ENCODE measurements around the gene REXO4. TPM values are rescaled to one million over a fixed set of nuclear protein-coding genes. Genes with fewer than 3 reads are reported as not detected.

REXO4 gene
- total RNA-seq, 1 donor from 2014 or later, result 29.4 TPM

DNA sequence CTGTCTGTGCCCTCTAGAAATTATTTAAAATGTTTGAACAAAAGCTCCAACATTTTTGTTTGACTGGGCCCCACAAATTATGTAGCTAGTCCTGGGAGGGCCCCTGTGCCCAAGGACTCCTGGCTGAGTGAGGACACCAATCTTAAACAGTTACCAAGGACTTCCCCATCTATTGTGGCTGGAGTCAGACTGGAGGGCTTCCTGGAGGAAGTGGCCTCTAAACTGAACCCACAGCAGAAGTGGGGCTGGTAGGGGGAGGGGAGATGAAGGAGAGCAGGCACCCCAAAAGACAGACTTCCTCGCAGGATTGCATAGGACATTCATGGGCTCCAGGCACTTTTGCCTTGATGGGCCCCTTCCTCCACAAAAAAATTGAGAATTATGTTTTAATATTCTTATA lies 12.4 kb upstream of the REXO4 start:
- no peaks in the 10 kb centered on the region for H3K9me3 ChIP-seq
- TF ChIP-seq, protein P1, sequence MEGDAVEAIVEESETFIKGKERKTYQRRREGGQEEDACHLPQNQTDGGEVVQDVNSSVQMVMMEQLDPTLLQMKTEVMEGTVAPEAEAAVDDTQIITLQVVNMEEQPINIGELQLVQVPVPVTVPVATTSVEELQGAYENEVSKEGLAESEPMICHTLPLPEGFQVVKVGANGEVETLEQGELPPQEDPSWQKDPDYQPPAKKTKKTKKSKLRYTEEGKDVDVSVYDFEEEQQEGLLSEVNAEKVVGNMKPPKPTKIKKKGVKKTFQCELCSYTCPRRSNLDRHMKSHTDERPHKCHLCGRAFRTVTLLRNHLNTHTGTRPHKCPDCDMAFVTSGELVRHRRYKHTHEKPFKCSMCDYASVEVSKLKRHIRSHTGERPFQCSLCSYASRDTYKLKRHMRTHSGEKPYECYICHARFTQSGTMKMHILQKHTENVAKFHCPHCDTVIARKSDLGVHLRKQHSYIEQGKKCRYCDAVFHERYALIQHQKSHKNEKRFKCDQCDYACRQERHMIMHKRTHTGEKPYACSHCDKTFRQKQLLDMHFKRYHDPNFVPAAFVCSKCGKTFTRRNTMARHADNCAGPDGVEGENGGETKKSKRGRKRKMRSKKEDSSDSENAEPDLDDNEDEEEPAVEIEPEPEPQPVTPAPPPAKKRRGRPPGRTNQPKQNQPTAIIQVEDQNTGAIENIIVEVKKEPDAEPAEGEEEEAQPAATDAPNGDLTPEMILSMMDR (IDR thresholded peaks at IDR 0.05), result no peak
- peaks cover 7% of the 10 kb centered on the region for H3K27me3 ChIP-seq
- no peak overlapping the region for H3K4me3 ChIP-seq
- no peaks in the 10 kb centered on the region for H3K36me3 ChIP-seq
- no peak for DNase-seq (ENCODE audit: low spot score in 2 of 2)
- H3K4me1 ChIP-seq, result no peaks in the 10 kb centered on the region
- H3K27ac ChIP-seq, result no peak overlapping the region
- intact Hi-C loops (cut with DNase I), result no loop called here

DNA sequence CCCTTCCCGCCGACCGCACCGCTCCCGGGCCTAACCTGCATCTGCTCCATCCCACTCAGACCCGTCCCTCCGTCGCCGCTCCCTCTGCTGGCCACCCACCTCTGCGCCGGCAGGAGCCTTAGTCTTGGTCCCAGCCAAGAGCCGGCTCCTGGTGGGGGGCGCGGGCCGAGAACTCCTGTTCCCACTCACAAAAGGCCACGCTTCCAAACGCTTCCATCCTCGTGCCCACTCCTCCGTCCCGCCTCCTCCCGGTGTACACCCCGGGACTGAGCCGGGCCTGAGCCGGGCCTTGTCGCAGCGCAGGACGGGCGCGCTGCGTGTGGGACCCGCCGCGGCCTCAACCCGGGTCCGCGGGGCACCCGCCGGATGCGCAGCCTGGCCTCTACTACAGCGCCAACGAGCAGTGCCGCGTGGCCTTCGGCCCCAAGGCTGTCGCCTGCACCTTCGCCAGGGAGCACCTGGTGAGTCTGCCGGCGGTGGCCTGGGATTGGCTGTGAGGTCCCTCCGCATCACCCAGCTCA lies 11.9 kb upstream of the REXO4 start:
- TF ChIP-seq, protein P1 (IDR thresholded peaks at IDR 0.05), result peak in 1 of 3 experiments; percentile 34
- DNase-seq (ENCODE audit: low spot score in 2 of 2), result no peak
- Histone ChIP-seq H3K36me3 (no peaks in the 10 kb centered on the region), H3K4me3 (no peak overlapping the region), H3K9me3 (no peaks in the 10 kb centered on the region), H3K27me3 (peaks cover 7% of the 10 kb centered on the region), H3K27ac (no peak overlapping the region), H3K4me1 (no peaks in the 10 kb centered on the region)
- intact Hi-C loops (cut with DNase I), result no loop called here

DNA sequence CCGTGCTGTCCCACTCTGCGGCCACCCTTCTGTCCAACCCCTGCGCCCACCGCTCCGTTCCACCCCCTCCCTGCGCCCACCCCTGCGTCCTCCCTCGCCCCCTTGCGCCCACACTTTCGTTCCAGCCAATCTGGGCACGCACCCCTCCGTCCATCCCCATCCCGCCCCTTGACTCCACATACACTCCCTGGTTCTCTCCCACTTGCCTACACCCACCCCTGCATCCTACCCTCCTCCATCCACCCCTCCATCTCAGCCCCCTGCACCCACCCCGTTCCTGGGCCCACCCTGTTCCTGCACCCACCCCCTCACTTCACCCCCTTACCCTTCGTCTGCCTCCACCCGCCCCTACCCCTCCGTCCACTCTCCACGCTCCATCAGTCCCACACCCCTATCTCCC lies 11.4 kb upstream of the REXO4 start:
- H3K4me1 ChIP-seq, result no peaks in the 10 kb centered on the region
- peaks cover 7% of the 10 kb centered on the region for H3K27me3 ChIP-seq
- H3K4me3 ChIP-seq, result peak overlapping the region in 1 of 2 donors; percentile 58
- DNase-seq (ENCODE audit: low spot score in 2 of 2), result no peak
- no peak overlapping the region for H3K27ac ChIP-seq
- TF ChIP-seq, protein P1 (IDR thresholded peaks at IDR 0.05), result no peak
- intact Hi-C loops (cut with DNase I), result no loop called here
- H3K9me3 ChIP-seq, result no peaks in the 10 kb centered on the region
- no peaks in the 10 kb centered on the region for H3K36me3 ChIP-seq

DNA sequence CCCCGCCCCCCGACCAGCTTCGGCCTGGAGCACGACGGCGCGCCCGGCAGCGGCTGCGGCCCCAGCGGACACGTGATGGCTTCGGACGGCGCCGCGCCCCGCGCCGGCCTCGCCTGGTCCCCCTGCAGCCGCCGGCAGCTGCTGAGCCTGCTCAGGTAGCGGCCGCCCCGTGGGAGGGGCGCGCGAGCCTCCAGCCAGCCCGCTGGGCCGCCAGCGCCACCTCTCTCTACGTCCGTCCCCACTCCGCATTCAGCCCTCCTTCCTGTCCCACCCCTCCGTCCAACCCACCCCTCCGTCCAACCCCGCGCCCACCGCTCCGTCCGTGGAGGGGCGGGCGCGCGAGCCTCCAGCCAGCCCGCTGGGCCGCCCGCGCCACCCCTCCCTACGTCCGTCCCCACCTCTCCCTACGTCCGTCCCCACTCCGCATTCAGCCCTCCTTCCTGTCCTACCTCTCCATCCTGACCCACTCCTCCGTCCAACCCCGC lies 10.8 kb upstream of the REXO4 start:
- Histone ChIP-seq H3K4me1 (no peaks in the 10 kb centered on the region), H3K9me3 (no peaks in the 10 kb centered on the region), H3K27ac (no peak overlapping the region), H3K27me3 (peaks cover 7% of the 10 kb centered on the region), H3K4me3 (peak overlapping the region; percentile 30 to 58), H3K36me3 (no peaks in the 10 kb centered on the region)
- DNase-seq (ENCODE audit: low spot score in 2 of 2), result no peak
- intact Hi-C loops (cut with DNase I), result no loop called here
- TF ChIP-seq, protein P1 (IDR thresholded peaks at IDR 0.05), result no peak

DNA sequence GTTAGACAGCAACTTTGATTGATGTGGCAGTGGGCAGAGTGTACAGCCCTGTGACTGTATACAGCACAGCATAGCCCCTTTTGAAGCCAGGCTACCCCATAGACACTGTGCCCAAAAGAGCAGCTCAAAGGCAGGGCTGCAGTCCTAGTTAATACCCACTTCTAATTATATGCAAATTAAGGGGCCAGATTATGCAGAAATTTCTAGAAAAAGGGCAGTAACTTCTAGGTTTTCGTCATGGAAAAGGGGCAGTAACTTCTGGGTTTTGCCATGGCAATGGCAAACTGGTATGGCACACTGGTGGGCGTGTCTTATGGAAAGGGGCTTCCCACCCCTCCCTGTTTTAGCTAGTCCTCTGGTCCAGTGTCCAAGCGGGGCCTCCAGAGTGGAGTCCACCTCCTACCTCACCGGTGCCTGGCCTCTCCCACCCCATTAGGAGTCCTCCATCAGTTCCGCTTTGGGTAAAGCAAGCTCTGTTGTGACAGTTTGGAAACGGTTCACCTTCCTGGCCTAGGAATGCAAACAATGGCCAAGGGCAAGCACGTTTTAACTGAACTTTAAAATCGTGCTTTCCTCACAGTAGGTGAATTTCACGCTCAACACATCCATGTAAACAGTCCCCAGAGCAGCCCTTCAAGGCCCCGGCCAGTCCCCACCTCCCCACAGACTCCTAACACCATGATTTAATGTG lies 10.0 kb upstream of the REXO4 start:
- intact Hi-C loops (cut with DNase I), result no loop called here

More for the DNA sequence above, 10.0 kb upstream of the REXO4 start:
- TF ChIP-seq, protein P1 (IDR thresholded peaks at IDR 0.05), result no peak
- H3K4me3 ChIP-seq, result peak overlapping the region in 1 of 2 donors; percentile 58
- H3K9me3 ChIP-seq, result no peaks in the 10 kb centered on the region
- peaks cover 7% of the 10 kb centered on the region for H3K27me3 ChIP-seq
- H3K27ac ChIP-seq, result no peak overlapping the region
- no peaks in the 10 kb centered on the region for H3K36me3 ChIP-seq
- no peaks in the 10 kb centered on the region for H3K4me1 ChIP-seq
- DNase-seq (ENCODE audit: low spot score in 2 of 2), result no peak
